A673 (cell line): ENCODE measurements around the gene PPP1CA. TPM values are rescaled to one million over a fixed set of nuclear protein-coding genes. Genes with fewer than 3 reads are reported as not detected.

ENCODE experiments used
- BruUV-seq: library from RNA; stranded (reverse); fragments of 400-500 nt; replicated peaks from 2 replicates; lab custom pipeline; 2021; lab: Mats Ljungman, UMichigan
- CTCF ChIA-PET: fragments of 300-600 bp; sonication (Branson Sonifier 250); formaldehyde crosslinking; loops from one replicate; lab custom pipeline; 2022; ENCODE audit warnings: antibody characterized with exemption; lab: Charles Lee
- POLR2A ChIA-PET: fragments of 300-600 bp; sonication (Branson Sonifier 250); formaldehyde crosslinking; loops from one replicate; lab custom pipeline; 2022; ENCODE audit warnings: antibody characterized with exemption; ENCODE audit not compliant: low non-redundant PET; lab: Charles Lee
- DNase-seq: peaks from one replicate; pipeline ENCODE4 v3.0.0-alpha.2; 2015; ENCODE audit warnings: low spot score
- H3K27ac ChIP-seq: fragments of 200-600 bp; sonication (generic); 2 replicates; pipeline ENCODE4 v1.5.1; 2016; ENCODE audit warnings: mixed run types, low read depth, mild to moderate bottlenecking, mixed read lengths, antibody characterized with exemption, low read length; ENCODE audit not compliant: poor library complexity, severe bottlenecking
- H3K27me3 ChIP-seq: fragments of 200-600 bp; sonication (generic); replicated peaks from 2 replicates; pipeline ENCODE4 v1.6.1; 2017; ENCODE audit warnings: mixed run types, low read depth, mild to moderate bottlenecking, mixed read lengths, antibody characterized with exemption, low read length; ENCODE audit not compliant: insufficient read depth, poor library complexity
- H3K36me3 ChIP-seq: fragments of 200-600 bp; sonication (generic); 2 replicates; pipeline ENCODE4 v1.6.1; 2016; ENCODE audit warnings: mixed run types, mild to moderate bottlenecking, mixed read lengths, antibody characterized with exemption, low read length; ENCODE audit not compliant: insufficient read depth, poor library complexity, severe bottlenecking
- H3K4me1 ChIP-seq: fragments of 200-600 bp; sonication (generic); 2 replicates; pipeline ENCODE4 v1.6.1; 2017; ENCODE audit warnings: mixed run types, mild to moderate bottlenecking, mixed read lengths, antibody characterized with exemption, low read length; ENCODE audit not compliant: insufficient read depth, poor library complexity, severe bottlenecking
- H3K4me3 ChIP-seq: fragments of 200-600 bp; sonication (generic); 2 replicates; pipeline ENCODE4 v1.5.1; 2016; ENCODE audit warnings: low read depth, mixed run types, mild to moderate bottlenecking, mixed read lengths, low read length; ENCODE audit not compliant: poor library complexity, severe bottlenecking
- H3K9me3 ChIP-seq: fragments of 200-600 bp; sonication (generic); 2 replicates; pipeline ENCODE4 v1.6.1; 2016; ENCODE audit warnings: mixed run types, low read depth, mild to moderate bottlenecking, mixed read lengths, antibody characterized with exemption, low read length; ENCODE audit not compliant: poor library complexity, severe bottlenecking
- CTCF ChIP-seq: fragments of 300-800, 200-600 bp; sonication (generic); conservative IDR thresholded peaks from 2 replicates; pipeline ENCODE4 v1.5.1; 2017; ENCODE audit warnings: low read depth, mild to moderate bottlenecking, antibody characterized with exemption, low read length, moderate library complexity, mixed read lengths
- EZH2 ChIP-seq: fragments of 200-600 bp; sonication (generic); IDR thresholded peaks from 2 replicates; pipeline ENCODE4 v1.6.1; 2017; ENCODE audit warnings: borderline replicate concordance, low read depth, mild to moderate bottlenecking, mixed read lengths, antibody characterized with exemption, low read length; ENCODE audit not compliant: poor library complexity, severe bottlenecking
- intact Hi-C: fragments of 100-400 bp; cut with micrococcal nuclease; formaldehyde crosslinking; loops from one replicate; pipeline ENCODE4 v1.10.0; 2022; ENCODE audit not compliant: unreplicated experiment
- total RNA-seq: library from RNA; stranded (reverse); gene quantifications from 2 replicates; pipeline ENCODE4 v1.2.3, GENCODE V29; 2021

Gene PPP1CA
- total RNA-seq, 1 experiment from 2014 or later: 239 TPM

- intact Hi-C loops: no loop called here
- peaks cover 53% of the 10 kb centered on the region for H3K4me1 ChIP-seq
- no peak for DNase-seq
- CTCF ChIA-PET: interaction anchor here (0.6 to 1.9 kb wide), 7 partner anchors 12 to 585 kb away, joined by 3 to 7 read pairs (median 4); no protein-coding TSS in a partner anchor
- H3K27ac ChIP-seq: peak overlapping the region; percentile 10
- no peaks in the 10 kb centered on the region for H3K9me3 ChIP-seq
- BruUV-seq: no TSS peak
- H3K36me3 ChIP-seq: no peaks in the 10 kb centered on the region
- no peak overlapping the region for H3K4me3 ChIP-seq
- H3K27me3 ChIP-seq: no peaks in the 10 kb centered on the region
- POLR2A ChIA-PET: interaction anchor here (0.5 to 0.6 kb wide), 2 partner anchors 24 to 39 kb away, joined by 3 to 14 read pairs; no protein-coding TSS in a partner anchor
- TF ChIP-seq EZH2 (no peak), CTCF (no peak)
These were observed 31.1 kb downstream of the PPP1CA start for GRCh38 chr11:67370351-67371076.

- no peaks in the 10 kb centered on the region for H3K9me3 ChIP-seq
- intact Hi-C loops: no loop called here
- ChIA-PET CTCF (interaction anchor here (0.6 to 1.9 kb wide), 5 partner anchors 13 to 586 kb away, joined by 3 to 7 read pairs (median 4); no protein-coding TSS in a partner anchor), POLR2A (interaction anchor here (0.6 kb wide), 3 partner anchors 12 to 353 kb away, joined by 8 to 14 read pairs (median 8); no protein-coding TSS in a partner anchor)
- no peaks in the 10 kb centered on the region for H3K36me3 ChIP-seq
- H3K27me3 ChIP-seq: no peaks in the 10 kb centered on the region
- peaks cover 51% of the 10 kb centered on the region for H3K4me1 ChIP-seq
- no peak overlapping the region for H3K27ac ChIP-seq
- no TSS peak for BruUV-seq
- no peak overlapping the region for H3K4me3 ChIP-seq
- DNase-seq: no peak
- TF ChIP-seq EZH2: no peak
- TF ChIP-seq CTCF: no peak
These were observed 31.8 kb downstream of the PPP1CA start for GRCh38 chr11:67369801-67370284.

DNA sequence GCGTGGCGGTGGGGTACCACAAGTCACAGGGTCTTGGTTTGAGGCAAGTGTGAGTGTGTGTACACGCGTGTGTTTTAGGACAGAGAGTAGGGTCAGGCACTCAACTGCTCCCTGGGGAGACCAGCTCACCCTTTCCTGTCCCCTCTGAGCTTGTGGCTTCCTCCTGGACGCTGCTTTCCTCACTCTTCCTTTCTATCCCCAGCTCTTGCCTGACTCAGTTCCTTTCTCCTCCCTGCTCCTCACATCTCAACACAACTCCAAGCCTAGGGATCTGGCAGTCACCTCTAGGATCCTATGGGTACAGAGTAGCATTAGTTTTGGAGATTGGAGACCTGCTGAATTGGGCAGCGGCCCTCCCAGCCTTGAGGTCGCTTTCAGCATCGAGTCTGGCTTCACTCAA is 32.4 kb downstream of the PPP1CA start:
- intact Hi-C loops: no loop called here
- H3K9me3 ChIP-seq: no peaks in the 10 kb centered on the region
- no peak overlapping the region for H3K27ac ChIP-seq
- no peaks in the 10 kb centered on the region for H3K27me3 ChIP-seq
- H3K36me3 ChIP-seq: no peaks in the 10 kb centered on the region
- BruUV-seq: no TSS peak
- TF ChIP-seq CTCF (no peak), EZH2 (no peak)
- H3K4me3 ChIP-seq: no peak overlapping the region
- ChIA-PET CTCF (no interaction called here), POLR2A (interaction anchor here (0.6 kb wide), 2 partner anchors 13 to 353 kb away, joined by 8 read pairs; no protein-coding TSS in a partner anchor)
- DNase-seq: no peak
- H3K4me1 ChIP-seq: peaks cover 45% of the 10 kb centered on the region
